CD14-positive monocyte (primary cell): ENCODE measurements around the gene SYS1. TPM values are rescaled to one million over a fixed set of nuclear protein-coding genes. Genes with fewer than 3 reads are reported as not detected.
A peak's percentile ranks its signal among the peaks of the same experiment; 100 is the strongest.

Experiments
- DNase-seq, 3 donors: peaks; one replicate each; pipeline ENCODE4 v3.0.0-alpha.2; 2011 to 2022
- H2AFZ ChIP-seq: 2 replicates; pipeline ENCODE4 v1.6.0; 2012; ENCODE audit warnings: mild to moderate bottlenecking, low read depth, low read length, inconsistent platforms; ENCODE audit not compliant: insufficient read depth, poor library complexity, severe bottlenecking
- H3K27ac ChIP-seq, 2 donors: 1 replicate in 1 of 2; 2 replicates in 1 of 2; pipeline ENCODE4 v1.5.1; 2012 to 2013; ENCODE audit warnings: low read length in 2 of 2, control low read depth in 1 of 2, inconsistent platforms in 1 of 2, low read depth in 1 of 2, mild to moderate bottlenecking in 1 of 2
- H3K27me3 ChIP-seq, 2 donors: one replicate each; pipeline versions ENCODE4 v1.6.0 to v1.6.1; 2011 to 2013; ENCODE audit warnings: low read length in 2 of 2; ENCODE audit not compliant: control insufficient read depth in 2 of 2, insufficient read depth in 2 of 2
- H3K36me3 ChIP-seq, 2 donors: replicated peaks in 1 of 2; 1 replicate in 1 of 2; 2 replicates in 1 of 2; pipeline versions ENCODE4 v1.5.1 to v1.6.1; 2012 to 2013; ENCODE audit warnings: low read length in 2 of 2, control low read depth in 1 of 2, inconsistent platforms in 1 of 2, mild to moderate bottlenecking in 1 of 2; ENCODE audit not compliant: insufficient read depth in 2 of 2, control insufficient read depth in 1 of 2
- H3K4me1 ChIP-seq, 2 donors: 1 replicate in 1 of 2; 2 replicates in 1 of 2; pipeline versions ENCODE4 v1.5.1 to v1.6.1; 2012 to 2013; ENCODE audit warnings: low read length in 2 of 2, control low read depth in 1 of 2, inconsistent platforms in 1 of 2, mild to moderate bottlenecking in 1 of 2, moderate library complexity in 1 of 2; ENCODE audit not compliant: insufficient read depth in 2 of 2, control insufficient read depth in 1 of 2
- H3K4me2 ChIP-seq: replicated peaks from 2 replicates; pipeline ENCODE3; 2012; ENCODE audit warnings: low read length, moderate library complexity, mild to moderate bottlenecking; ENCODE audit not compliant: poor library complexity, severe bottlenecking; ENCODE audit errors: extremely low read depth
- H3K4me3 ChIP-seq, 3 experiments: fragments of 200-600 bp in 1 of 3; sonication (generic) in 1 of 3; replicated peaks in 1 of 3; 1 replicate in 2 of 3; 2 replicates in 1 of 3; pipeline ENCODE4 v1.5.1; 2011 to 2013; ENCODE audit warnings: low read length in 3 of 3, mild to moderate bottlenecking in 3 of 3, control low read depth in 2 of 3, low read depth in 2 of 3, inconsistent platforms in 1 of 3, moderate library complexity in 1 of 3
- H3K79me2 ChIP-seq: 2 replicates; pipeline ENCODE4 v1.6.0; 2012; ENCODE audit warnings: mild to moderate bottlenecking, control low read depth, inconsistent platforms, low read length, moderate library complexity; ENCODE audit not compliant: insufficient read depth
- H3K9ac ChIP-seq: 2 replicates; pipeline ENCODE4 v1.6.0; 2017; ENCODE audit warnings: low read length, mild to moderate bottlenecking; ENCODE audit not compliant: insufficient read depth, poor library complexity, severe bottlenecking
- H3K9me3 ChIP-seq, 2 donors: replicated peaks in 1 of 2; 1 replicate in 1 of 2; 2 replicates in 1 of 2; pipeline versions ENCODE4 v1.5.1 to v1.6.1; 2012 to 2013; ENCODE audit warnings: low read length in 2 of 2, control low read depth in 1 of 2; ENCODE audit not compliant: control insufficient read depth in 1 of 2, insufficient read depth in 1 of 2
- H4K20me1 ChIP-seq: 2 replicates; pipeline ENCODE4 v1.6.0; 2012; ENCODE audit warnings: mild to moderate bottlenecking, low read length, control low read depth, moderate library complexity; ENCODE audit not compliant: insufficient read depth
- H3K27ac Mint-ChIP-seq, 7 donors: one replicate each; pipeline ENCODE4 v1.8.0; 2020; ENCODE audit warnings: mild to moderate bottlenecking in 7 of 7, mixed read lengths in 7 of 7, moderate library complexity in 6 of 7, inconsistent platforms in 2 of 7
- H3K27me3 Mint-ChIP-seq, 3 donors: one replicate each; pipeline ENCODE4 v1.8.0; 2021 to 2022; ENCODE audit warnings: low read depth in 3 of 3, mild to moderate bottlenecking in 3 of 3, mixed read lengths in 3 of 3, moderate library complexity in 3 of 3, inconsistent platforms in 1 of 3
- H3K36me3 Mint-ChIP-seq, 2 donors: one replicate each; pipeline ENCODE4 v1.8.0; 2020; ENCODE audit warnings: mixed read lengths in 2 of 2, inconsistent platforms in 1 of 2, mild to moderate bottlenecking in 1 of 2
- H3K4me1 Mint-ChIP-seq: one replicate; pipeline ENCODE4 v1.8.0; 2020; ENCODE audit warnings: mild to moderate bottlenecking, mixed read lengths
- H3K4me3 Mint-ChIP-seq, 2 donors: one replicate each; pipeline ENCODE4 v1.8.0; 2020; ENCODE audit warnings: mild to moderate bottlenecking in 2 of 2, mixed read lengths in 2 of 2, moderate library complexity in 1 of 2
- H3K9me3 Mint-ChIP-seq, 7 donors: one replicate each; pipeline ENCODE4 v1.8.0; 2020 to 2022; ENCODE audit warnings: mixed read lengths in 7 of 7, mild to moderate bottlenecking in 6 of 7, moderate library complexity in 6 of 7, inconsistent platforms in 2 of 7
- WGBS: methylation state at CpG from one replicate; pipeline ENCODE4 v1.1.5; 2013; ENCODE audit warnings: missing lambda C conversion rate; ENCODE audit not compliant: insufficient coverage; 5-methylcytosine and 5-hydroxymethylcytosine counted together
- intact Hi-C, 2 donors: fragments of 100-400 bp; cut with micrococcal nuclease; formaldehyde crosslinking; loops; one replicate each; pipeline versions ENCODE4 v1.15.0 to v1.15.1; 2023
- polyA plus RNA-seq, 3 donors: library from polyadenylated mRNA; depleted of rRNA in 1 of 3; unstranded in 2 of 3; stranded (reverse) in 1 of 3; fragments of 300-500 nt in 2 of 3; fragments of >200 nt in 1 of 3; fragmentation: Illumina TruSeq in 2 of 3; gene quantifications; 1 replicate in 2 of 3; 2 replicates in 1 of 3; pipeline ENCODE4 v1.2.3, GENCODE V29; 2012 to 2021
- TF ChIP-seq, protein P1 (sequence below): fragments of 200-600 bp; IDR thresholded peaks from one replicate; pipeline ENCODE4 v1.8.0; 2022; ENCODE audit warnings: antibody characterized with exemption, mild to moderate bottlenecking

The SYS1 gene
- polyA plus RNA-seq, 3 donors, result 16.8 to 23.1 (median 22.1) TPM

DNA sequence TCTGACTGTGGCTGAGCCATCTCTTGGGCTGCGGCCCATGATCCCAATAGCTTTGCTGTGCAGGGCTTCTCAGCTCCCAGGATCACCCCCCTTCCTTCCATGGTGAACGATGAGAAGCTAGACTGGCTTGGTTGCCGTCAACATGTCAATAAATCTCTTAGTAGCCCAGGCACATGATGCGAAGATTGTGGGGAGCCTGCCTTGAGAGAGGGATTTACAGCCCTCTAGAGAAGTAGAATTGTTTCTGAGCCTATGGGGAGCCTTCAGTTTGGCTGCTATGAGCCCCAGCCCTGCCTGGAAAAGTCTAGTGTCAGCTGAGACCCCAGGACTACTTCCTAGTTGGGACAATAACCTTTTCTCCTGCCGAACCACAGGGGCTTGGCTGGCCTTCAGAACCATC, 49.7 kb downstream of the SYS1 start:
- no peaks in the 10 kb centered on the region for H3K9me3 ChIP-seq
- peaks cover 5% of the 10 kb centered on the region for H4K20me1 ChIP-seq
- no peak overlapping the region for H3K4me3 Mint-ChIP-seq
- no peak overlapping the region for H3K27ac ChIP-seq
- H3K9ac ChIP-seq, result no peak overlapping the region
- H3K4me1 Mint-ChIP-seq, result peaks cover 29% of the 10 kb centered on the region
- no peak overlapping the region for H3K27ac Mint-ChIP-seq
- H3K36me3 Mint-ChIP-seq, result peaks cover 7 to 9% of the 10 kb centered on the region in 2 donors
- H2AFZ ChIP-seq, result no peak overlapping the region
- peaks cover 6 to 11% (median 8%) of the 10 kb centered on the region in 3 donors for H3K27me3 Mint-ChIP-seq
- intact Hi-C loops, result no loop called here
- peaks cover 0 to 6% of the 10 kb centered on the region in 2 donors for H3K36me3 ChIP-seq
- H3K9me3 Mint-ChIP-seq, result peaks cover 0 to 2% (median 0%) of the 10 kb centered on the region in 7 donors
- H3K4me3 ChIP-seq, result no peak overlapping the region
- no peak for DNase-seq
- TF ChIP-seq, protein P1, sequence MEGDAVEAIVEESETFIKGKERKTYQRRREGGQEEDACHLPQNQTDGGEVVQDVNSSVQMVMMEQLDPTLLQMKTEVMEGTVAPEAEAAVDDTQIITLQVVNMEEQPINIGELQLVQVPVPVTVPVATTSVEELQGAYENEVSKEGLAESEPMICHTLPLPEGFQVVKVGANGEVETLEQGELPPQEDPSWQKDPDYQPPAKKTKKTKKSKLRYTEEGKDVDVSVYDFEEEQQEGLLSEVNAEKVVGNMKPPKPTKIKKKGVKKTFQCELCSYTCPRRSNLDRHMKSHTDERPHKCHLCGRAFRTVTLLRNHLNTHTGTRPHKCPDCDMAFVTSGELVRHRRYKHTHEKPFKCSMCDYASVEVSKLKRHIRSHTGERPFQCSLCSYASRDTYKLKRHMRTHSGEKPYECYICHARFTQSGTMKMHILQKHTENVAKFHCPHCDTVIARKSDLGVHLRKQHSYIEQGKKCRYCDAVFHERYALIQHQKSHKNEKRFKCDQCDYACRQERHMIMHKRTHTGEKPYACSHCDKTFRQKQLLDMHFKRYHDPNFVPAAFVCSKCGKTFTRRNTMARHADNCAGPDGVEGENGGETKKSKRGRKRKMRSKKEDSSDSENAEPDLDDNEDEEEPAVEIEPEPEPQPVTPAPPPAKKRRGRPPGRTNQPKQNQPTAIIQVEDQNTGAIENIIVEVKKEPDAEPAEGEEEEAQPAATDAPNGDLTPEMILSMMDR, result no peak
- H3K4me1 ChIP-seq, result peaks cover 21 to 34% of the 10 kb centered on the region in 2 donors
- H3K79me2 ChIP-seq, result peaks cover 22% of the 10 kb centered on the region
- 100% methylated on average over 2 of the region's 5 CpGs for WGBS
- no peak overlapping the region for H3K4me2 ChIP-seq
- H3K27me3 ChIP-seq, result peaks cover 0 to 6% of the 10 kb centered on the region in 2 donors

DNA sequence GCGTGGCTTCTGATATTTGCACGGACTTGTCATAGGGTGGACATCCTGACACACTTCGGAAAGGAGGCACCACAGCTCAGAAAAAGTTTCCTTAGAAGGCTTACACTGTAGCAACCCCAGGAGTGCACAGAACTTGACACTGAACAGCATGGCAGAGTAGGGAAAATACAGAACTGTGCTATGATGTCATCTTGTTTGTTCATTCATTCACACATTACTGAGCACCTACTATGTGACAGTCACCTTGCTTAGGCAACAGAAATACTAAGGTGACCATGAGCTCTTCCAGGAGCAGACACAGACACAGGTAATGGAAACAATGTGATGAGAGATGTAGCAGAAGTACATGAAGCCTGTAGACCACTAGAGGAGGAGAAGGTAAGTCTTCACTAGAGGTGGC, 50.5 kb downstream of the SYS1 start:
- Mint-ChIP-seq H3K27ac (no peak overlapping the region), H3K27me3 (peaks cover 1 to 3% (median 2%) of the 10 kb centered on the region in 3 donors), H3K4me1 (peaks cover 21% of the 10 kb centered on the region), H3K4me3 (peak overlapping the region in 1 of 2 donors; percentile 23), H3K36me3 (peaks cover 13 to 15% of the 10 kb centered on the region in 2 donors), H3K9me3 (peaks cover 0 to 2% (median 0%) of the 10 kb centered on the region in 7 donors)
- WGBS, result 90% methylated on average over 3 of the region's 3 CpGs
- peaks cover 18 to 27% of the 10 kb centered on the region in 2 donors for H3K4me1 ChIP-seq
- DNase-seq, result no peak
- H3K27me3 ChIP-seq, result no peaks in the 10 kb centered on the region
- H3K4me2 ChIP-seq, result no peak overlapping the region
- H3K9me3 ChIP-seq, result no peaks in the 10 kb centered on the region
- H2AFZ ChIP-seq, result no peak overlapping the region
- H3K9ac ChIP-seq, result no peak overlapping the region
- TF ChIP-seq, protein P1, result no peak
- peaks cover 3 to 13% of the 10 kb centered on the region in 2 donors for H3K36me3 ChIP-seq
- peaks cover 4% of the 10 kb centered on the region for H4K20me1 ChIP-seq
- no peak overlapping the region for H3K27ac ChIP-seq
- no peak overlapping the region for H3K4me3 ChIP-seq
- intact Hi-C loops, result no loop called here
- H3K79me2 ChIP-seq, result peaks cover 30% of the 10 kb centered on the region
